ENCODE measurements around the gene PBRM1. TPM values are rescaled to one million over a fixed set of nuclear protein-coding genes. Genes with fewer than 3 reads are reported as not detected.

The PBRM1 gene
- polyA plus RNA-seq, 3 donors, result 26.1 to 72.9 (median 38.0) TPM

GRCh38 chr3:52502808-52503350, 182.8 kb downstream of the PBRM1 start:
- H3K9me3 Mint-ChIP-seq, result no peaks in the 10 kb centered on the region
- peaks cover 31% of the 10 kb centered on the region for H3K4me1 Mint-ChIP-seq
- Histone ChIP-seq H3K79me2 (ENCODE audit: insufficient read depth, low read length) (peaks cover 19% of the 10 kb centered on the region), H3K27me3 (ENCODE audit: control insufficient read depth in 2 of 2, insufficient read depth in 2 of 2, low read length in 2 of 2) (no peaks in the 10 kb centered on the region), H3K4me2 (replicated peaks; ENCODE audit: extremely low read depth, low read length, poor library complexity, severe bottlenecking) (no peak overlapping the region), H3K36me3 (replicated peaks in 1 of 2; ENCODE audit: control insufficient read depth in 1 of 2, insufficient read depth in 2 of 2, low read length in 2 of 2) (peaks cover 66 to 68% of the 10 kb centered on the region in 2 donors), H3K27ac (ENCODE audit: low read depth in 1 of 2, low read length in 2 of 2) (no peak overlapping the region), H2AFZ (ENCODE audit: insufficient read depth, low read depth, low read length, poor library complexity, severe bottlenecking) (no peak overlapping the region), H4K20me1 (ENCODE audit: insufficient read depth, low read length) (peaks cover 3% of the 10 kb centered on the region), H3K9me3 (replicated peaks in 1 of 2; ENCODE audit: control insufficient read depth in 1 of 2, insufficient read depth in 1 of 2, low read length in 2 of 2) (no peaks in the 10 kb centered on the region), H3K4me3 (replicated peaks in 1 of 3; ENCODE audit: low read depth in 2 of 3, low read length in 3 of 3) (no peak overlapping the region), H3K9ac (ENCODE audit: insufficient read depth, low read length, poor library complexity, severe bottlenecking) (no peak overlapping the region), H3K4me1 (ENCODE audit: control insufficient read depth in 1 of 2, insufficient read depth in 2 of 2, low read length in 2 of 2) (peaks cover 34% of the 10 kb centered on the region in 2 donors)
- no peak for DNase-seq
- no peak overlapping the region for H3K4me3 Mint-ChIP-seq
- WGBS (ENCODE audit: insufficient coverage), result 96% methylated on average over 11 of the region's 11 CpGs
- intact Hi-C loops (cut with micrococcal nuclease), result no loop called here
- H3K36me3 Mint-ChIP-seq, result peaks cover 52 to 77% of the 10 kb centered on the region in 2 donors
- H3K27ac Mint-ChIP-seq, result no peak overlapping the region
- peaks cover 0 to 3% (median 0%) of the 10 kb centered on the region in 3 donors for H3K27me3 Mint-ChIP-seq (ENCODE audit: low read depth in 3 of 3)
- TF ChIP-seq CTCF (IDR thresholded peaks at IDR 0.05), result no peak

- no peak overlapping the region for H3K4me3 Mint-ChIP-seq
- H3K4me1 Mint-ChIP-seq, result peaks cover 39% of the 10 kb centered on the region
- TF ChIP-seq CTCF (IDR thresholded peaks at IDR 0.05), result no peak
- H3K9me3 ChIP-seq (replicated peaks in 1 of 2; ENCODE audit: control insufficient read depth in 1 of 2, insufficient read depth in 1 of 2, low read length in 2 of 2), result no peaks in the 10 kb centered on the region
- H3K79me2 ChIP-seq (ENCODE audit: insufficient read depth, low read length), result peaks cover 24% of the 10 kb centered on the region
- intact Hi-C loops (cut with micrococcal nuclease), result no loop called here
- peak overlapping the region in 1 of 7 donors; percentile 66 for H3K27ac Mint-ChIP-seq
- peaks cover 43 to 70% of the 10 kb centered on the region in 2 donors for H3K36me3 Mint-ChIP-seq
- WGBS (ENCODE audit: insufficient coverage), result 98% methylated on average over 9 of the region's 11 CpGs
- no peak for DNase-seq
- no peak overlapping the region for H3K4me3 ChIP-seq (replicated peaks in 1 of 3; ENCODE audit: low read depth in 2 of 3, low read length in 3 of 3)
- no peak overlapping the region for H2AFZ ChIP-seq (ENCODE audit: insufficient read depth, low read depth, low read length, poor library complexity, severe bottlenecking)
- no peaks in the 10 kb centered on the region for H3K27me3 ChIP-seq (ENCODE audit: control insufficient read depth in 2 of 2, insufficient read depth in 2 of 2, low read length in 2 of 2)
- H4K20me1 ChIP-seq (ENCODE audit: insufficient read depth, low read length), result peaks cover 3% of the 10 kb centered on the region
- peaks cover 0 to 3% (median 0%) of the 10 kb centered on the region in 3 donors for H3K27me3 Mint-ChIP-seq (ENCODE audit: low read depth in 3 of 3)
- H3K27ac ChIP-seq (ENCODE audit: low read depth in 1 of 2, low read length in 2 of 2), result no peak overlapping the region
- peaks cover 57 to 61% of the 10 kb centered on the region in 2 donors for H3K36me3 ChIP-seq (replicated peaks in 1 of 2; ENCODE audit: control insufficient read depth in 1 of 2, insufficient read depth in 2 of 2, low read length in 2 of 2)
- no peak overlapping the region for H3K4me2 ChIP-seq (replicated peaks; ENCODE audit: extremely low read depth, low read length, poor library complexity, severe bottlenecking)
- no peak overlapping the region for H3K9ac ChIP-seq (ENCODE audit: insufficient read depth, low read length, poor library complexity, severe bottlenecking)
- H3K9me3 Mint-ChIP-seq, result no peaks in the 10 kb centered on the region
- H3K4me1 ChIP-seq (ENCODE audit: control insufficient read depth in 1 of 2, insufficient read depth in 2 of 2, low read length in 2 of 2), result peaks cover 43% of the 10 kb centered on the region in 2 donors
These were observed 183.7 kb downstream of the PBRM1 start for GRCh38 chr3:52502001-52502400.
